Amygdala (tissue), 56 donors: ENCODE measurements around the gene CACNA2D3.

ENCODE experiments used
- DNase-seq, 56 donors: peaks; one replicate each; lab custom pipeline; 2025; lab: John Stamatoyannopoulos, UW

Gene CACNA2D3

DNA sequence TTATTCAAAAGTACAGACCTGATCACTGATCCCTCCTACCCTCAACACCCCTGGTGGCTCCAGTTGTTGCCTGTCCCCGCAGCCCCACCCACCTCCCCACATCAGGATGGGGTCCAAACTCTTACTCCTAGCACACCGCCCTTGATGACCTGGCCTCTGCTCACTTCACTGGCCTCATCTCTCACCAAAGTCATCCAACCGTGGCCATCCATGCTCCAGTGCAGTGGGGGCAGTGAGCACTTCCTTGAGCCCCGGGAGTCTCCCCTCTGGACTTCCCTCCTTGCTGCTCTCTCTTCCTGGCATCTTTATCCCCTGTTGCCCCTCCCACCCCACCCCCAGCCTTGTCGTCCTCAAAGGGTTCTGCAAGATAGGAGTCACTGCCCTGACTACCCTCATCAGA, 191.1 kb downstream of the CACNA2D3 start:
- DNase-seq = no peak

GRCh38 chr3:54321520-54321919, 199.2 kb downstream of the CACNA2D3 start:
- no peak for DNase-seq

- no peak for DNase-seq
Observed at GRCh38 chr3:54322354-54322753, 200.0 kb downstream of the CACNA2D3 start.

DNA sequence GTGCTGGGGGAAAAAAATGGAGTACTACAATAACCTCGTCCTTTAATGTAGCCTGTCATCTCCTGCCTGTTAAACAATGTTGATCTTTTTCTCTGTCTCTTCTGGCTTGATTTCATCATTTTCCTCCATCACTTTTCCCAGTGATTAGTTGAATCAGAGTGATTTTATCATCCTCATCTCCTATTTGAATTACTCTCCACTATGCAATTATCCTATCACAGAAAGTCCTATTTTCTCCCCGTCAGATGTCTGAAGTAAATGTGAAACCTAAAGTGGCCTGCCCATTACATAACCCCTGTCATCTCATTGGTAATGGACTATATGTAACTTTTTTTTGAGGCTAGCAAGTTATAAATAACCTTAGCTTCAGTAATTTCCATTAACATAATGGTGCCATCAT, 201.8 kb downstream of the CACNA2D3 start:
- no peak for DNase-seq

- no peak for DNase-seq
Observed at GRCh38 chr3:54326951-54327350, 204.6 kb downstream of the CACNA2D3 start.

DNA sequence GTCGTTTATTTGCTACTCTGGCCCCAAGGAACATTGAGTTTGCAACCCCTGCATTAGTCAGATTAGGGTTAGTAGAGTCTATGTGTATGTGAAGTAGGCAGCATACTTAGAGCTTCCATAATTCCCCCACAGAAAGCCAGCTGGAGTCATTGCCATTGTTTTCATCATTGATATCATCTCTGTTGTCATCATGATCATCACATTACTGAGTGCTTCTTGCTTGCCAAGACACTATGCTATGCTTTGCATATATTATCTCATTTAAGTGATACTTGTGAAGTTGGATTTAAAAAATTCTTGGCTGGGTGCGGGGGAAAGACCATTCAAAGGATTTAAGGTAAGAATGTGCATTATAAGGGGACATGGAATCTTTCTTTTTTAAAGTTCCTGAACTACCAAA, 209.0 kb downstream of the CACNA2D3 start:
- DNase-seq = no peak

DNA sequence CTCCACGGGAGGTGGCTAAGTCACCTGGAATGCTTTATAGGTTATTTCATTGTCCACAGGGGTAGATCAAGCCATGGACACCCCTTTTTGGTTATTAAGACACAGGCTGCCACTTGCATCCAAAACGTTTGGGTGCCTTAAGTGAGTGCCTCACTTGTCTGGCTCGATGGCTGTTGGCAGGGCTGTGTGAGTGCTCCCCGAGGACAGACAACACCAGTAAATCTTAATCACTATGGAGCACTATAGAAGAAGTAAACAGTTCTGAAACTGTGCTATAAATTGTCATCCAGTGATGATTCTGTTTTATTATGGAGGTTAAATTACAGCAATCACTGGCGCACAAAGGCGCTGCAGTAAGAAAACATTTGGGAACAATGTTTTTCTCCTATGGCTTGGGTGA, 215.5 kb downstream of the CACNA2D3 start:
- no peak for DNase-seq

DNA sequence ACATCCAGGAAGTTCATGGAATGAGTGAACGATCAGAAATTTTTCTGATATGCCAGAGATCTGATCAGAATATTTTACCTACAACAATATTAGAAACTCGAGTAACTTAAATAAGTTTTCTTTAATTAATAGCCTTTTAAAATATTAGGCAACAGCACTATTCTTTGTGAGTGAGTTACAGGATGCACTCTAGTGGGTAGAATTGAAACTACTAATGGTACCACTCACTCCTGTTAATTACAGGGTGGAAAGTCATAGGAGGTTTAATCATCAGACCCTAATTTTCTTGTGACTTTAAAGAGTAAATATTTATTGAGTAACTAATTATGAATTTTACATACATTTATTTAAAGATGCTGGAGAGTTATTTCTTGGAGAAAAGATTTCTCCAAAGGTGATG, 217.3 kb downstream of the CACNA2D3 start:
- no peak for DNase-seq

DNA sequence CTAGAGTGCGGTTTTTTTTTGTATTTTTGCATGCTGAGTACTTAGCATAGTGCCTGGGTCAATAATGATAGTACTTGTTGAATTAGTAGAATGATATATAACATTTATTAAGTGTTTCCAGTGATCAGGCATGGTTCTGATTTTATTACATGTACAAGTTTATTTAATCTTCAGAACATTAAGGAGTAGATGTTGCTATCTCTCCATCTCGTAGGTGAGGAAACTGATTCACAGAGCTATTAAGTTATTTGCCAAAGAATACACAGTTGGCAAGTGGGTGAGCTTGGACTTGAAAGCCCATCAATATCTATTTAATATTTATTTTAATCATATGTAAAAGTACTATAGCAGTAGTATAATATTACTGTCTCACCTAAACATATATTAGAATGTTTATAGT, 219.5 kb downstream of the CACNA2D3 start:
- DNase-seq = no peak

GRCh38 chr3:54342676-54343075, 220.3 kb downstream of the CACNA2D3 start:
- DNase-seq = no peak

DNA sequence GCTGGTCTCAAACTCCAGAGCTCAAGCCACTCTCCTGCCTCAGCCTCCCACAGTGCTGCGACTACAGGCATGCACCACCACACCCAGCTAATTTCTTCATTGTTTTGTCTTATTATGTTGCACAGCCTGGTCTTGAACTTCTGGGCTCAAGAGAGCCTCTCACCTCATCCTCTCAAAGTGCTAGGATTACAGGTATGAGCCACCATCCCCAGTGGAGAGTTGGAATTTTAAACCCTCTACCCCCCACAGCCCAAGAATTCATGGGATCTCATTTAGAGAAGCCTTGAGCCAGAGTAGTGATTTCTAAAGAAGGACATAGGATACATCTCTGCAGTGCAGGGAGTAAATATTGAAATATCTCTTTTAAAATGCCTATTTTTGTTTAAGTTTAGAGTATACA, 221.1 kb downstream of the CACNA2D3 start:
- DNase-seq = no peak

DNA sequence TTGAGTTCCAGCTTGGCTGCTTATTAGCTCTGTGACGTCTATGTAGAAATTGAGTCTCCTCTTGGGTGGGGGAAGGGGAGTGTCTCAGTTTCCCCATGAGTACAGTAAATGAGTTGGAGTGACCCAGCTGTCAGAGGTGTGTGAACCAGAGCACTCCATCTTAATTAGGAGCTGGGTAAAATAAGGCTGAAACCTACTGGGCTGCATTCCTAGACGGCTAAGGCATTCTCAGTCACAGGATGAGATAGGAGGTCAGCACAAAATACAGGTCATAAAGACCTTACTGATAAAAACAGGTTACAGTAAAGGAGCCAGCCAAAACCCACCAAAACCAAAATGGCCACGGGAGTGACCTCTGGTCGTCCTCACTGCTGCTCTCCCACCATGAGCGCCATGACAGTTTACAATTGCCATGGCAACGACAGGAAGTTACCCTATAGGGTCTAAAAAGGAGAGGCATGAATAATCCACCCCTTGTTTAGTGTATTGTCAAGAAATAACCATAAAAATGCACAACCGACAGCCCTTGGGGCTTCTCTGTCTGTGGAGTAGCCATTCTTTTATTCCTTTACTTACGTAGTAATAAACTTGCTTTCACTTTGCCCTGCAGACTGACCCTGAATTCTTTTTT, 222.4 kb downstream of the CACNA2D3 start:
- DNase-seq = no peak

DNA sequence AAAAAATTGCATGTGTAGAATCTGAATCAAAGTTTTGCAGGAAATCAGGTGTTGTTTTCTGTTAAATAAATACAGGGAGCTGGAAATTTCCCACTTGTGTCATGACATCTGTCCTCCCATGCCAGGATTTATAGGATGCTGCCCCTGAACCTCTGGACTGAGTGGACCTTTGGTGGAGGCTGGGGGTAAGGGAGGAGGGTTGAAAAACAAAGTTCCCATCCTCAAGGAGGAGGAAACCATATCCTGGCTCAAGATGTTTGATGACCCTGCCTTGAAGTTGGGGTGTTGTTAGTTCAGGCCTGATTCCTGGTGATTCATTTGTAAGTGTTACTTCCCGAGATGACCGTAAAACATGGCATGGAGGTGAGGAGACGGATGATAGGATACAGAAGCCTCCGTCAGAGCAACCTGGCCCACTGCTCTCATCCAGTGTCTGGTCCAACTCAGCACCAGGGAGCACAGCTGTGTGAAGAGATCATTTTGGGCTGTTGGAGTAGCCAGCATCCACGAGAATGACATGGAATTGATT, 223.6 kb downstream of the CACNA2D3 start:
- no peak for DNase-seq

- DNase-seq = no peak
Observed at GRCh38 chr3:54347060-54347459, 224.7 kb downstream of the CACNA2D3 start.

DNA sequence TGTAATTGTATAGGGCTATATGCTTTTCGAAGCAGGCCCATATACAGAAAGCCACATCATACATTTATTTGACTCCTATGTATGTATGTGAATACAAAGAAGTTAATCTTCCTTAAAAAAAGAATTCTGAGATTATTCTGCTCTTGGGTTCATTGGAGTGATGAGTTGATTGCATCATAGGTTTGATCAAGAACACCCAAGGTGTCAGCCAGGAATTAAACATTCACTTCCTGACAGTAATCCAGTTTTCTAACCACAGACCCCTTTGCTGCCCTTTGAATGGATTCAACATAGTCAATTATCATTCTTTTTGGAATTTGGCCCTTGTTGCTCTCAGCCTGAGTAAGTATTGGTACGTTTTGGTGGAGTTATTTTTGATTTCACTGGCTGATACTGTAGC, 225.6 kb downstream of the CACNA2D3 start:
- no peak for DNase-seq

DNA sequence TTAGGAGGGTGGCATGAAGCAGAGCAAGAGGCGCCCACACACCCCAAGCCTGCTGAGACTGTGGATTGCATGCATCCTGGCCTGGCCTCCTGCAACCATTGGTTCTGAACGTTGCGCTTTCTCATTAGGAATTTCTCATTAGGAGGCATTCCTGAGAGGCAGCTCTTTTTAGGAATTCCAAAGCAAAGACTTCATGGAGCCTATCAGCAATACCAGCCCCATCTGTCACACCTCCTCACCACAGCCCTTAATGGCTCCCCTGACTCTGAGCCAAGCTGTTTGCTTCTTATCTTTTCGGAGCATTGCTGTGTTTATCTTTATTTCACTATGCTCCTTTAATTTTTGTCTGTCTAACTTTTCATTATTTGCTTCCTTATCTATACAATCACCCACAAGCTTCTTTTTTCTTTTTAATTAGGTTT, 226.9 kb downstream of the CACNA2D3 start:
- peak in 2 of 56 donors; percentile 6 to 34 for DNase-seq

GRCh38 chr3:54349691-54350090, 227.3 kb downstream of the CACNA2D3 start:
- DNase-seq = no peak

DNA sequence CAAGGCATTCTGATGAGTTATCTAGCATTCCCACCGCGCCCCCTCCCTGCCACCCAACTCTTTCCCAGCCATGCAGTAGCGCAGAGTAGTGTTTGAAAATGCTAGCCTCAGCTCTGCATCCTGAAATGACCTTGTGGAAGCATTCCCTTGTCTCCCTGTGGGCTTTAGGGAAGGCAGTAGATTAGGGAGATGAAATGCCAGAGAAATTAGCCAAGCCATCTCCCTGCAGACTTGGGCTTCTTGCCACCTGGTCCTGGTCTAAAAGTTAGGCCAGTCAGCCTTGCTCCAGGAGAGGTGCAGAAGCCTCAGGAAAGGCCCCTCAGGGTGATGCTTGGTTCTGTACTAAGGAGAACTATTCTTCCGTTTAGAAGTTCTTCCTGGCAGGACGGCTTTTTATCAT, 231.2 kb downstream of the CACNA2D3 start:
- DNase-seq = no peak

GRCh38 chr3:54353946-54354345, 231.6 kb downstream of the CACNA2D3 start:
- DNase-seq = no peak

- DNase-seq = no peak
Observed at GRCh38 chr3:54355800-54356199, 233.4 kb downstream of the CACNA2D3 start.

DNA sequence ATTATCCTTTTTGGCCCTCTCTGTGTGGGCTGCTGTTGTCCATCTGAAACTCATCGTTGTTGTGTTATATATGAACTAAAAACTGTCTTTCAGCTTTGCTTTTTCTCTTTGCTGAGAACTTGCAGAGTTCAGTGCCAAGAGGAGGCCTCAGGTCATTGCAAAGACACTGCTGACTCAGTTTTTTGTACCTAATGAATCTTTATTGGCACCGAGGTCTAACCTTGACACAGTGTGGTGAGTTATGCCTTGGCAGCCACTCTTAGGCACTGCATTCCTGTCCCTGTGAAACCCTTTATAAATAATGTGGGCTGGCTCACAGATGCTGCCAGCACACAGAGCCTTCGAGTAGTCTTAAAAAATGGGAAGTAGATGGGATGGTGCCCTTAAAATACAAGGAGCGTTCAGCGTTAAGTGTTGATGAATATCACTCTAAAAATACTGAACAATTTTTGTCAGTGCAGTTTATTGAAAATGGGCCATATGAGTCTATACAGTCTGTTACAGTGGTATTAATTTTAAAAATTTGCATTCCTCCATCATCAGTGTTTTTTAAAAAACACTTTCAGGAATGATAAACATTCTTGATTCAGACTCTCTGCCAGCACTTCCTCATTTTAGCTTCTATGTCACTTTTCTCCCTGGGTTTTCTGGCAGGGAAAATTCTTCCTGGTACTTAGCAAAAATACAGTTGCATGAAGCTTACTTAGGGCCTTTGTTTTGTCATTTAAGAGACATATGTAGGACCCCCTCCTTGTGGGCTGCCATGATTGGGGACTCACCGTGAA, 234.1 kb downstream of the CACNA2D3 start:
- peak in 14 of 56 donors; percentile 2 to 51 (median 18) for DNase-seq

DNA sequence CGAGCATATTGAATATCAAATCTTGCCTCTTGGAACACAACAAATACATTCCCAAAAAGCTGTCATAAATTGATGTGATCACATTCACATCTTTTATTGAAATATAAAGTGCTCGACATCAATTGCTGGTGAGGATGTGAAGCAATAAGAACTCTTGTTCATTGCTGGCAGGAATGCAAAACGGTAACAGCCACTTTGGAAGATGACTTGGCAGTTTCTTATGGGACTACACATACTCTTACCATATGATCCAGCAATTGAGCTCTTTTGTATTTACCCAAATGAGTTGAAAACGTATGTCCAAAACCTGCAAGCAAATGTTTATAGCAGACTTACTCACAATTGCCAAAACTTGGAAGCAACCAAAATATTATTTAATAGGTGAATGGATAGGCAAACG, 234.9 kb downstream of the CACNA2D3 start:
- no peak for DNase-seq
